Measurements from ENCODE around the gene SNED1.
"Not testable (repeated sequence)": the region's sequence is repeated elsewhere in the genome, so short reads cannot be mapped to it uniquely, and the experiment has no call there.

SNED1 gene

GRCh38 chr2:241088791-241089732, 90.6 kb downstream of the SNED1 start:
- DNase-seq = no peak

GRCh38 chr2:241091201-241091600, 92.8 kb downstream of the SNED1 start:
- DNase-seq = no peak

GRCh38 chr2:241091734-241092445, 93.5 kb downstream of the SNED1 start:
- no peak for DNase-seq

- DNase-seq = no peak
Observed at GRCh38 chr2:241092677-241093076, 94.3 kb downstream of the SNED1 start.

- DNase-seq = not testable (repeated sequence)
Observed at GRCh38 chr2:241093133-241093781, 94.8 kb downstream of the SNED1 start.

- no peak for DNase-seq
Observed at GRCh38 chr2:241094172-241094571, 95.8 kb downstream of the SNED1 start.

- DNase-seq = no peak
Observed at GRCh38 chr2:241094924-241095420, 96.6 kb downstream of the SNED1 start.

- DNase-seq = peak; percentile 72
Observed at GRCh38 chr2:241095594-241096290, 97.3 kb downstream of the SNED1 start.

- no peak for DNase-seq
Observed at GRCh38 chr2:241096979-241097378, 98.6 kb downstream of the SNED1 start.

- no peak for DNase-seq
Observed at GRCh38 chr2:241099246-241099645, 100.8 kb downstream of the SNED1 start.

- DNase-seq = peak; percentile 90
Observed at GRCh38 chr2:241102239-241102803, 103.9 kb downstream of the SNED1 start, which contains the start of gene MTERF4. Gene MTERF4, minus strand, starts transcription at chr2:241102287. Its CDS starts 14 bp downstream, at chr2:241102273.

- no peak for DNase-seq
Observed at GRCh38 chr2:241103176-241103595, 104.8 kb downstream of the SNED1 start.

- DNase-seq = not testable (repeated sequence)
Observed at GRCh38 chr2:241104611-241105010, 106.2 kb downstream of the SNED1 start.

GRCh38 chr2:241105641-241106040, 107.2 kb downstream of the SNED1 start:
- DNase-seq = no peak

- DNase-seq = no peak
Observed at GRCh38 chr2:241107031-241107783, 108.8 kb downstream of the SNED1 start.

- DNase-seq = peak; percentile 57
Observed at GRCh38 chr2:241108271-241109209, 110.1 kb downstream of the SNED1 start.

GRCh38 chr2:241109210-241110088, 111.0 kb downstream of the SNED1 start:
- peak; percentile 61 for DNase-seq

- DNase-seq = no peak
Observed at GRCh38 chr2:241110089-241110606, 111.7 kb downstream of the SNED1 start.

All from CD4-positive, alpha-beta T cell treated with Interleukin-6 for 4 hours (primary cell).